ENCODE results near the gene SEC14L3. TPM values are rescaled to one million over a fixed set of nuclear protein-coding genes. Genes with fewer than 3 reads are reported as not detected.

Gene SEC14L3
- total RNA-seq, 4 donors from 2014 or later, result not detected

DNA sequence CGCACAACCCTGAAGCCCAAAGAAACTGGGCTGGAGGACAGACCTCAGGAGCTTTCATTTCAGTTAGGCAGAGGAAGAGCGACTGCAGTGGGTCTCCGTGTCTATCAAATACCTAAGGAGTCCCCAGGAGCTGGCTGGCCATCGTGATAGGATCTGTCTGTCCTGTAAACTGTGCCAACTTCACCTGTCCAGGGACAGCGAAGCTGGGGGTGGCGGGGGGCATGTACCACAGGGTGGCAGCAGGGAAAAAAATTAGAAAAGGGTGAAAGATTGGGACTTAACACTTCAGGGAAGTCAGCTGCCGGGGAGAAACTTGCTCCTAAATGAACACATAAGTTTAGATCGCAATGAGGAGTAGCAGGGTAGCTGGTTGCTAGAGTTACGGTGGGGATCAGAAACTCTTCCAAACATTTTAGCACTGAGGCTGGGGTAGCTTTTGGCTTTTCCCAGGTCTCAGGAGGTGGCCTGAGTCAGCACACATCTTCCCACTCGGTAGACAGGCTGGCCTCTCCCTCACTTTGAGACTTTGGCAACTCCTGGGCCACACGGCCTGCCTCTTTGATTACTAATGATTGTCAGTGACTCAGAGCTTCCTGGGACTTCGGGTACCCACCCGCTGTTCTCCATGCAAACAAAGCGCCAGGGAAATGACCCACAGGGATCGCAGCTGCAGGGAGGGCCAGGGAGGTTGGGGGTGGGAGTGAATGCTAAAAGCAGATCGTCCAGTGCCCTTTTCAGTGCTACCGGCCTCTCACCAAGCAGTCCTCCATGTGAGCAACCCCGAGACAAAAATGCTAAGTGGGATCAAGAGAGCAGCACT is 49.1 kb downstream of the SEC14L3 start:
- WGBS, 2 donors, result 30 to 31% methylated on average over 18 of the region's 18 CpGs
- Histone ChIP-seq H3K9me3 (no peaks in the 10 kb centered on the region), H3K4me3 (peak overlapping the region; percentile 59 to 89 (median 82)), H3K27ac (peak overlapping the region; percentile 89 to 99 (median 98)), H3K27me3 (no peaks in the 10 kb centered on the region), H3K36me3 (peaks cover 0 to 30% (median 5%) of the 10 kb centered on the region in 3 donors), H3K4me1 (peaks cover 6 to 57% (median 39%) of the 10 kb centered on the region in 4 donors)
- TF ChIP-seq EP300 (IDR thresholded peaks at IDR 0.05) (peak in 1 of 2 donors; percentile 76), POLR2A (IDR thresholded peaks at IDR 0.05) (peak in 1 of 2 donors; percentile 47)
- TF ChIP-seq, protein P1, sequence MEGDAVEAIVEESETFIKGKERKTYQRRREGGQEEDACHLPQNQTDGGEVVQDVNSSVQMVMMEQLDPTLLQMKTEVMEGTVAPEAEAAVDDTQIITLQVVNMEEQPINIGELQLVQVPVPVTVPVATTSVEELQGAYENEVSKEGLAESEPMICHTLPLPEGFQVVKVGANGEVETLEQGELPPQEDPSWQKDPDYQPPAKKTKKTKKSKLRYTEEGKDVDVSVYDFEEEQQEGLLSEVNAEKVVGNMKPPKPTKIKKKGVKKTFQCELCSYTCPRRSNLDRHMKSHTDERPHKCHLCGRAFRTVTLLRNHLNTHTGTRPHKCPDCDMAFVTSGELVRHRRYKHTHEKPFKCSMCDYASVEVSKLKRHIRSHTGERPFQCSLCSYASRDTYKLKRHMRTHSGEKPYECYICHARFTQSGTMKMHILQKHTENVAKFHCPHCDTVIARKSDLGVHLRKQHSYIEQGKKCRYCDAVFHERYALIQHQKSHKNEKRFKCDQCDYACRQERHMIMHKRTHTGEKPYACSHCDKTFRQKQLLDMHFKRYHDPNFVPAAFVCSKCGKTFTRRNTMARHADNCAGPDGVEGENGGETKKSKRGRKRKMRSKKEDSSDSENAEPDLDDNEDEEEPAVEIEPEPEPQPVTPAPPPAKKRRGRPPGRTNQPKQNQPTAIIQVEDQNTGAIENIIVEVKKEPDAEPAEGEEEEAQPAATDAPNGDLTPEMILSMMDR (IDR thresholded peaks at IDR 0.05), result no peak
- peak; percentile 60 to 65 for DNase-seq (ENCODE audit: low spot score in 2 of 2)

DNA sequence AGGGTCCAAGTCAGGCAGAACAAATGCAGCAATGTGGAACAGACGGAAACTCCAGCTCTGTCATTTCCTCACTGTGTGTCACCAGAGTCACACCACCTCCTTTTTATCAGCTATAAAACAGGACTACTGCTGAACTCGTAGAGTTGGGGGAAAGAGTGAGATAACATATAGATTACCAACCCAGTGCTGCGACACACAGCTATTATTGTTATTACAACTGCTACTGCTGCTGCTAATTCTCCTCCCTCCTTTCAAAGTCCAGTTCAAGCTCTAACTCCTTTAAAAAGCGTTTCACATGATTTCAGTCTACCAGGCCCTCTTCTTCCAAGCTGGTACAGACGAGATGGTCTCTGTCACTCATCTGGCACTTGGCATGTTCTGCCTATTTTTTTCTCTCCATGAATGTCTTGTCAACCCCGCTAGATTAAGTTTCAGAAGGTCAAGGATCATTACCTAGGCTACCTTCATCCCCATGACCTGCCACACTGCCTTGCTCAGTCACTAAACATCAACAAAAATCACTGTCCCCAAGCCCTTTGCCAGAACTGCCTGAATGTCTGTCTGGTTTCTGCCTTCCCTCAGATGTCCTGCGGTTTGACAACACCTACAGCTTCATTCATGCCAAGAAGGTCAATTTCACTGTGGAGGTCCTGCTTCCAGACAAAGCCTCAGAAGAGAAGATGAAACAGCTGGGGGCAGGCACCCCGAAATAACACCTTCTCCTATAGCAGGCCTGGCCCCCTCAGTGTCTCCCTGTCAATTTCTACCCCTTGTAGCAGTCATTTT is 49.9 kb downstream of the SEC14L3 start:
- no peak for DNase-seq (ENCODE audit: low spot score in 2 of 2)
- peak overlapping the region in 2 of 4 donors; percentile 81 to 89 for H3K4me3 ChIP-seq
- TF ChIP-seq POLR2A (IDR thresholded peaks at IDR 0.05) (no peak), EP300 (IDR thresholded peaks at IDR 0.05) (no peak)
- TF ChIP-seq, protein P1 (IDR thresholded peaks at IDR 0.05), result no peak
- no peaks in the 10 kb centered on the region for H3K27me3 ChIP-seq
- peaks cover 0 to 36% (median 5%) of the 10 kb centered on the region in 3 donors for H3K36me3 ChIP-seq
- WGBS, 2 donors, result 57 to 69% methylated on average over 8 of the region's 8 CpGs
- H3K27ac ChIP-seq, result peak overlapping the region; percentile 89 to 99 (median 98)
- no peaks in the 10 kb centered on the region for H3K9me3 ChIP-seq
- H3K4me1 ChIP-seq, result peaks cover 6 to 57% (median 39%) of the 10 kb centered on the region in 4 donors

DNA sequence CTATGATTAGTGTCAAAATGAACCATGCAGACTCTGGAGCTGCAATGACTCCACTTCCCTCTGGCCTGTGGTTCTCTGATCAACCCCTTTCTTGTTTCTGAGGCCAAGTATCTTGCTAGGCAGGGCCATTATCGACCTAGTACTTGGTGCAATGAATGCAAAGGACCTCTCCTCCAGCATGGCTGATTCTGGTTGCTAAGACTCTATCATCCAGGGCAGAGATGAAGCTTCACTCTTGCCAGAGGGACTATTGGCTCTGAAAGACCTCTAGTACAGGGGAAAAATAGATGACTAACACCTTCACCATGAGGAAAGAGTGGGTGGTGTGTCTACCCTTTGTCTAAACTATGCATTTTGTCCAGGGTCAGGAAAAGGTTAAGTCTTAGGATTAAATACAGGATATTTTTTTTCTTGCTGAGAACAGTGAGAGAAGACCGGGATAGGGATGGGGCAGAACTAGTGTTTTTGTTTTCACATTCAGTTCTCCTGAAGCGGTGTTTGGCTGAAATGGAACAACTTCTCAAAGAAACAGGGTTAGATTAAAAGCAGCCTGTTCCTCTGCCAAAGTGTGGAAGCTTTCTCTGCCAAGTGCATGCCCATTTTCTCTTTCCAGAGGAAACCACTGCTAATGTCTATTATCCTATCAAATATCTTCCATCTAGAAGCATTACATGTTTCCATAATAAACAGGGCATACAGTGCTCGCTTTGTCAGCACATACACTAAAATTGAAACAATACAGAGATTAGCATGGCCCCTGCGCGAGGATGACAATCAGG is 51.3 kb downstream of the SEC14L3 start:
- Histone ChIP-seq H3K36me3 (peaks cover 0 to 50% (median 5%) of the 10 kb centered on the region in 3 donors), H3K27ac (peak overlapping the region in 2 of 4 donors; percentile 98 to 99), H3K4me3 (no peak overlapping the region), H3K4me1 (peaks cover 6 to 45% (median 38%) of the 10 kb centered on the region in 4 donors), H3K9me3 (no peaks in the 10 kb centered on the region), H3K27me3 (no peaks in the 10 kb centered on the region)
- 48 to 60% methylated on average over 6 of the region's 6 CpGs for WGBS, 2 donors
- TF ChIP-seq EP300 (IDR thresholded peaks at IDR 0.05) (no peak), POLR2A (IDR thresholded peaks at IDR 0.05) (no peak)
- TF ChIP-seq, protein P1 (IDR thresholded peaks at IDR 0.05), result no peak
- no peak for DNase-seq (ENCODE audit: low spot score in 2 of 2)

DNA sequence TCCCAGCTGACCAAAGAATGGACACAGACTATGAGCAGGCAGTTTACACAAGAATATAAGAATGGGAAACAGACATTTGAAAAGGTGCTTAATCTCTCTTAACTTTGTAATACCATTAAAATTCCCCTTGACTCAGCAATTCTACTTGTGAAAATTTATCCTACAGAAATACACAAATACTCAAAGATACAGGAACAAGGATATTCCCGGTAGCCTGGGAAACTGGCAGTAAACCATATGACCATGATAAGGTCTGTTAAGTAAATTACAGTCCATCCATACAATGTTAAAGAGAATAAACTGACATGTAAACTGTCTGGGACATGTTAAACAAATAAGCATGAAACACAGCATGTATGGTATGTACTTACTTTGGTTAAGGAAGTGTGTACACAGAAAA is 55.0 kb downstream of the SEC14L3 start:
- WGBS, 2 donors, result 72 to 78% methylated on average over 1 of the region's 1 CpG
- Histone ChIP-seq H3K36me3 (peaks cover 0 to 85% (median 5%) of the 10 kb centered on the region in 3 donors), H3K4me1 (peaks cover 0 to 18% (median 14%) of the 10 kb centered on the region in 4 donors), H3K27ac (no peak overlapping the region), H3K27me3 (no peaks in the 10 kb centered on the region), H3K4me3 (no peak overlapping the region), H3K9me3 (no peaks in the 10 kb centered on the region)
- TF ChIP-seq, protein P1 (IDR thresholded peaks at IDR 0.05), result no peak
- TF ChIP-seq POLR2A (IDR thresholded peaks at IDR 0.05) (no peak), EP300 (IDR thresholded peaks at IDR 0.05) (no peak)
- no peak for DNase-seq (ENCODE audit: low spot score in 2 of 2)
